AG04450 (cell line): Measurements from ENCODE around the gene SMARCD3. TPM values are rescaled to one million over a fixed set of nuclear protein-coding genes. Genes with fewer than 3 reads are reported as not detected.

ENCODE experiments used
- CTCF ChIA-PET: fragments of 300-600, 350-600 bp; formaldehyde crosslinking; extraction: SDS; loops from one replicate; lab custom pipeline; 2022; ENCODE audit warnings: antibody characterized with exemption, inconsistent platforms; lab: Charles Lee
- POLR2A ChIA-PET: fragments of 350-600 bp; formaldehyde crosslinking; extraction: SDS; loops from one replicate; lab custom pipeline; 2021; ENCODE audit warnings: antibody characterized with exemption, inconsistent platforms; lab: Yijun Ruan, JAX
- DNase-seq: peaks from one replicate; pipeline ENCODE4 v3.0.0-alpha.2; 2011; ENCODE audit warnings: low read depth, low spot score
- H3K27ac ChIP-seq: one replicate; pipeline ENCODE4 v1.5.1; 2012; ENCODE audit warnings: low read depth, low read length, control low read depth
- H3K27me3 ChIP-seq: one replicate; pipeline ENCODE4 v1.6.0; 2012; ENCODE audit warnings: low read length; ENCODE audit not compliant: control insufficient read depth, insufficient read depth
- H3K4me3 ChIP-seq: 2 replicates; pipeline ENCODE4 v1.5.1; 2011; ENCODE audit warnings: mild to moderate bottlenecking, low read depth, low read length, control low read depth
- H3K9me3 ChIP-seq: 2 replicates; pipeline ENCODE4 v1.5.1; 2012; ENCODE audit warnings: low read length; ENCODE audit not compliant: control insufficient read depth, insufficient read depth
- polyA plus RNA-seq: library from polyadenylated mRNA; depleted of rRNA; stranded (reverse); fragments of >200 nt; gene quantifications from 2 replicates; pipeline ENCODE4 v1.2.3, GENCODE V29; 2011
- TF ChIP-seq, protein P1 (sequence below): IDR thresholded peaks from 2 replicates; pipeline ENCODE4 v1.5.1; 2011; ENCODE audit warnings: low read depth, low read length, control low read depth, inconsistent platforms

Gene SMARCD3
- polyA plus RNA-seq, 1 experiment = 39.2 TPM

DNA sequence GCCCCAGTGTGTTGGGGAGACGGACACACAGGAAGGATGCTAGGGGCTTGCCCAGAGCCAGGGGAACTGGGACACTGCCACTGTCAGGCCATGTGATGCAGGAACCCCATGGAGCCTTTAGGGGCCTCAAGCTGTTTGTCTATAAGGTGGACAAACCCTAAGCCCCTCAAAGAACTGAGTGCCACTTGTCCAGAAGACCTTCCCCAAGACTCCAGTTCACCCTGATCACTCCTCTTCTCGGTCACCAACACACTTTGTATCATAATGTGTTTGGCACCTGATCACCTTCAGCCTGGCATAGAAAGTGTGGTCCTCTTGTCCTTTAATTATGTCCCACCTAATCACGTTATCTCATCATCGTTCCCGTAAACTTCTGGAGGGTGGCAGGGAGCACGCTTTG lies 38.9 kb downstream of the SMARCD3 start:
- TF ChIP-seq, protein P1, sequence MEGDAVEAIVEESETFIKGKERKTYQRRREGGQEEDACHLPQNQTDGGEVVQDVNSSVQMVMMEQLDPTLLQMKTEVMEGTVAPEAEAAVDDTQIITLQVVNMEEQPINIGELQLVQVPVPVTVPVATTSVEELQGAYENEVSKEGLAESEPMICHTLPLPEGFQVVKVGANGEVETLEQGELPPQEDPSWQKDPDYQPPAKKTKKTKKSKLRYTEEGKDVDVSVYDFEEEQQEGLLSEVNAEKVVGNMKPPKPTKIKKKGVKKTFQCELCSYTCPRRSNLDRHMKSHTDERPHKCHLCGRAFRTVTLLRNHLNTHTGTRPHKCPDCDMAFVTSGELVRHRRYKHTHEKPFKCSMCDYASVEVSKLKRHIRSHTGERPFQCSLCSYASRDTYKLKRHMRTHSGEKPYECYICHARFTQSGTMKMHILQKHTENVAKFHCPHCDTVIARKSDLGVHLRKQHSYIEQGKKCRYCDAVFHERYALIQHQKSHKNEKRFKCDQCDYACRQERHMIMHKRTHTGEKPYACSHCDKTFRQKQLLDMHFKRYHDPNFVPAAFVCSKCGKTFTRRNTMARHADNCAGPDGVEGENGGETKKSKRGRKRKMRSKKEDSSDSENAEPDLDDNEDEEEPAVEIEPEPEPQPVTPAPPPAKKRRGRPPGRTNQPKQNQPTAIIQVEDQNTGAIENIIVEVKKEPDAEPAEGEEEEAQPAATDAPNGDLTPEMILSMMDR = no peak
- peaks cover 37% of the 10 kb centered on the region for H3K27me3 ChIP-seq
- H3K9me3 ChIP-seq = peaks cover 1% of the 10 kb centered on the region; the same call in 1 of the 2 replicates
- no peak overlapping the region for H3K4me3 ChIP-seq
- POLR2A ChIA-PET = no interaction called here
- CTCF ChIA-PET = no interaction called here
- no peak overlapping the region for H3K27ac ChIP-seq
- no peak for DNase-seq

DNA sequence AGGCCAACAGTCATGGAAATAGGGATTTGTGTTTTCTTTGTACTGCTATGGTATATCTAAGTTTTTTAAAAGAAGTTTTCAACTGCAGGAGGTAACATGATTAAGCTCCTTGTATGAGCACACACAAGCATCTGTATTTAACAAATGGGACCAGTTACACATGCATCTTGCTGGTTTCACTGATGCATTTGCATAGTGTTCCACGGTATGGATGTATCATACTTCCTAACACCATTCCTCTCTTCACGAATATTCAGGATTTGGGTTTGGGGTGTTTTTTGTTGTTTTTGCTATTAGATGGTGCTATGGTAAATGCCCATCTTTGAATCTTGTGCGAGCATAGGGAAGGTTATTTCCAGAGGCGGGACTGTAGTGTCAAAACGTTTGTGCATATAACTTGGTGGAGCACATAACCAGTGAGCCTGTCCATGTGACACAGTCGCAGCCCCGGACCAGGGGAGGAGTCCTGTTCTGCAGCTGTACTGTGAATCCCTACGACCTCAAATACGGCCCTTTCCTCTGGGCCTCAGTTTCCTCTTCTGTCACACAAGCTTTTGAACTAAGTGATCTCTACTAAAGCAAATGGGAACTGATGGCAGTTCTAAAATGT lies 40.1 kb downstream of the SMARCD3 start:
- POLR2A ChIA-PET = no interaction called here
- H3K9me3 ChIP-seq = peaks cover 2% of the 10 kb centered on the region; the same call in 1 of the 2 replicates
- H3K27me3 ChIP-seq = peaks cover 46% of the 10 kb centered on the region
- no peak overlapping the region for H3K4me3 ChIP-seq
- TF ChIP-seq, protein P1 = no peak
- DNase-seq = no peak
- CTCF ChIA-PET = no interaction called here
- H3K27ac ChIP-seq = no peak overlapping the region

DNA sequence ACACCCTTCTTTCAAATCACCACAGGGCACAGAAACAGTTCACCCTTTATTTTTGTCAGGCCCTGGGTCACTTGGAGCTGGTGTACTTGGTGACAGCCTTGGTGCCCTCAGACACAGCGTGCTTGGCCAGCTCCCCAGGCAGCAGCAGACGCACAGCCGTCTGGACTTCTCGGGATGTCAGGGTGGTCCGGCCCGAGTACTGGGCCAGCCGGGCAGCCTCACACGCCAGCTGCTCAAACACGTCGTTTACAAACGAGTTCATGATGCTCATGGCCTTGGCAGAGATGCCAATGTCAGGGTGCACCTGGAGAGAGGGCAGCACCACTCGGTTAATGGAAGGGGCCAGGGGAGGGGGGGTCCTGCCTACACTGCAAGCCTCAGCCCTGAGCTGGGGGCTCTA lies 40.7 kb downstream of the SMARCD3 start:
- DNase-seq = no peak
- CTCF ChIA-PET = no interaction called here
- peaks cover 2% of the 10 kb centered on the region; the same call in 1 of the 2 replicates for H3K9me3 ChIP-seq
- no peak overlapping the region for H3K27ac ChIP-seq
- H3K27me3 ChIP-seq = peaks cover 49% of the 10 kb centered on the region
- H3K4me3 ChIP-seq = no peak overlapping the region
- POLR2A ChIA-PET = no interaction called here
- TF ChIP-seq, protein P1 = no peak

DNA sequence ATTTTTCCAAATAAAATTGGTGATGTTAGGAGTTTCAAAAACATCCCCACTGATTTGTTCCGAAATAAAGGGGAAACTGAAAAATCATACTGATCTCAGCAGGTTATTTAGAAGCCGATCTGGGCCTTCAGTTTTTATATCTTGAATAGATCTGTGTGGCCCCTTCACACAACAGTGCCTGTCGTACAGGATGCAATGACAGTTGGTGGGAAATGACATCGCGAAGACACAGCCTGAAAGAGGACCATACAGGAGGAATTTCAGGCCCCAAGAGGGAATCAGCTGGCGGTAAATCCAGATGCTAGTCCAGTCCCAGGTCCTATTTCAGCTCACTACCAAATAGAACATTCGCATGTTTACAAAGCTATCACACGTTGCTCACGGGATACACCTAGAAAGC lies 41.2 kb downstream of the SMARCD3 start:
- DNase-seq = no peak
- no peak overlapping the region for H3K4me3 ChIP-seq
- ChIA-PET POLR2A (no interaction called here), CTCF (no interaction called here)
- peaks cover 2% of the 10 kb centered on the region; the same call in 1 of the 2 replicates for H3K9me3 ChIP-seq
- TF ChIP-seq, protein P1 = no peak
- no peak overlapping the region for H3K27ac ChIP-seq
- H3K27me3 ChIP-seq = peaks cover 51% of the 10 kb centered on the region

DNA sequence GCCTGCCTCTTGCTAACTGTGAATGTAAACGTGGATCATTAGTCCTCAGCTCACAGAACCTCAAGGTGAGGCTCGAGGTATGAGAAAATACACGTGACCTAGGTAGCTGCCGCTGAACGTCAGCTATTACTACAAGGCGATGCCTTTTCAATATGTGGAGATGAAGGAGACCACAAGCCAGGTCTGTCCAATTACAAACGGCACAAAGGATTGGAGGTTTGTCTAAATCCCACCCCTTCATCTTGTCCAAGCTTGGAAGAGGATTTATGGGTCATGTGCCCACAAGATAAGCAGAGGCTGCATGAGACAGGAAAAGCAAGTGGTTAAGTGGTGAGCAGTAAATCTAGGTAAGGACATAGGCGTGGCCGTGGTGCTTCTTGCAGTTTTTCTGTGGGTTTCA lies 41.6 kb downstream of the SMARCD3 start:
- Histone ChIP-seq H3K27me3 (peaks cover 55% of the 10 kb centered on the region), H3K9me3 (peaks cover 2% of the 10 kb centered on the region; the same call in 1 of the 2 replicates), H3K27ac (no peak overlapping the region), H3K4me3 (no peak overlapping the region)
- CTCF ChIA-PET = no interaction called here
- POLR2A ChIA-PET = no interaction called here
- DNase-seq = no peak
- TF ChIP-seq, protein P1 = no peak
